HG03520 (cell line): ENCODE measurements around the gene ASTN2.

Source experiments
- ATAC-seq: cut with Tn5 transposase; IDR thresholded peaks from one replicate; pipeline ENCODE4 v1.9.1; 2021; ENCODE audit warnings: mild to moderate bottlenecking, moderate library complexity; ENCODE audit not compliant: unreplicated experiment

The ASTN2 gene

GRCh38 chr9:117415358-117415914 lies 579 bp upstream of the ASTN2 start:
- no peak for ATAC-seq

GRCh38 chr9:117414220-117414905 lies 494 bp downstream of the ASTN2 start:
- no peak for ATAC-seq

GRCh38 chr9:117413346-117414219 lies 1.3 kb downstream of the ASTN2 start:
- ATAC-seq: no peak

GRCh38 chr9:117412841-117413240 lies 2.0 kb downstream of the ASTN2 start:
- no peak for ATAC-seq

GRCh38 chr9:117412006-117412715 lies 2.7 kb downstream of the ASTN2 start:
- ATAC-seq: no peak

- no peak for ATAC-seq
Observed at GRCh38 chr9:117411547-117411946, 3.3 kb downstream of the ASTN2 start.

- no peak for ATAC-seq
Observed at GRCh38 chr9:117409321-117409720, 5.5 kb downstream of the ASTN2 start.

GRCh38 chr9:117407436-117408022 lies 7.3 kb downstream of the ASTN2 start:
- ATAC-seq: no peak

GRCh38 chr9:117405950-117406705 lies 8.7 kb downstream of the ASTN2 start:
- ATAC-seq: no peak

- ATAC-seq: no peak
Observed at GRCh38 chr9:117403848-117404247, 11.0 kb downstream of the ASTN2 start.

- ATAC-seq: no peak
Observed at GRCh38 chr9:117403403-117403811, 11.4 kb downstream of the ASTN2 start.

GRCh38 chr9:117400171-117400570 lies 14.7 kb downstream of the ASTN2 start:
- ATAC-seq: no peak

GRCh38 chr9:117395151-117395650 lies 19.7 kb downstream of the ASTN2 start:
- no peak for ATAC-seq

- no peak for ATAC-seq
Observed at GRCh38 chr9:117394655-117395054, 20.2 kb downstream of the ASTN2 start.

GRCh38 chr9:117392992-117393391 lies 21.9 kb downstream of the ASTN2 start:
- no peak for ATAC-seq

GRCh38 chr9:117387422-117387821 lies 27.4 kb downstream of the ASTN2 start:
- ATAC-seq: no peak

- ATAC-seq: no peak
Observed at GRCh38 chr9:117379341-117379740, 35.5 kb downstream of the ASTN2 start.

- ATAC-seq: no peak
Observed at GRCh38 chr9:117377046-117377445, 37.8 kb downstream of the ASTN2 start.

GRCh38 chr9:117375956-117376355 lies 38.9 kb downstream of the ASTN2 start:
- no peak for ATAC-seq
